H1 (cell line): ENCODE results near the gene CDC123. TPM values are rescaled to one million over a fixed set of nuclear protein-coding genes. Genes with fewer than 3 reads are reported as not detected.

Experiments
- CTCF ChIA-PET: fragments of 300-600 bp; sonication (Branson Sonifier 250); formaldehyde crosslinking; loops from one replicate; lab custom pipeline; 2021; ENCODE audit not compliant: partially characterized antibody; lab: Charles Lee
- POLR2A ChIA-PET: fragments of 300-600 bp; sonication (Branson Sonifier 250); formaldehyde crosslinking; loops from one replicate; lab custom pipeline; 2021; ENCODE audit warnings: inconsistent platforms; ENCODE audit not compliant: partially characterized antibody; lab: Charles Lee
- DNase-seq, 2 experiments: peaks; one replicate each; pipeline versions ENCODE4 v3.0.0 to v3.0.0-alpha.2; 2010 to 2022; ENCODE audit warnings: low spot score in 2 of 2, low read depth in 1 of 2, mixed read lengths in 1 of 2
- FAIRE-seq: peaks from 2 replicates; lab custom pipeline; 2011; peaks lifted over from hg19 to GRCh38; lab: Jason Lieb, UNC
- H2AFZ ChIP-seq: 2 replicates; pipeline ENCODE4 v1.8.1; 2012; ENCODE audit warnings: low read length, inconsistent platforms
- H2AK5ac ChIP-seq: 2 replicates; pipeline ENCODE4 v1.6.1; 2013; ENCODE audit warnings: low read depth, low read length
- H2BK120ac ChIP-seq: replicated peaks from 2 replicates; pipeline ENCODE3; 2013; ENCODE audit warnings: low read depth, low read length, inconsistent platforms
- H2BK12ac ChIP-seq: 2 replicates; pipeline ENCODE4 v1.6.1; 2013; ENCODE audit warnings: low read depth, low read length
- H2BK15ac ChIP-seq: 2 replicates; pipeline ENCODE4 v1.6.1; 2013; ENCODE audit warnings: low read length
- H2BK20ac ChIP-seq: 2 replicates; pipeline ENCODE4 v1.6.1; 2013; ENCODE audit warnings: low read length
- H2BK5ac ChIP-seq: 2 replicates; pipeline ENCODE4 v1.6.1; 2013; ENCODE audit warnings: low read depth, low read length
- H3K14ac ChIP-seq: 2 replicates; pipeline ENCODE4 v1.6.1; 2013; ENCODE audit warnings: inconsistent platforms; ENCODE audit not compliant: insufficient read length
- H3K18ac ChIP-seq: 2 replicates; pipeline ENCODE4 v1.6.1; 2013; ENCODE audit warnings: low read length; ENCODE audit errors: extremely low read depth
- H3K23ac ChIP-seq: 2 replicates; pipeline ENCODE4 v1.6.1; 2013; ENCODE audit warnings: inconsistent platforms; ENCODE audit not compliant: insufficient read length
- H3K23me2 ChIP-seq: 2 replicates; pipeline ENCODE4 v1.6.1; 2013; ENCODE audit warnings: low read depth, low read length
- H3K27ac ChIP-seq: 2 replicates; pipeline ENCODE4 v1.6.1; 2011; ENCODE audit warnings: low read depth, low read length, inconsistent platforms
- H3K27me3 ChIP-seq, 4 experiments: replicated peaks in 1 of 4; 1 replicate in 1 of 4; 2 replicates in 3 of 4; pipeline versions ENCODE4 v1.6.1 to v1.8.1; 2011 to 2013; ENCODE audit warnings: low read length in 3 of 4, mild to moderate bottlenecking in 3 of 4, inconsistent platforms in 2 of 4, mixed read lengths in 2 of 4, moderate library complexity in 1 of 4; ENCODE audit not compliant: control insufficient read depth in 3 of 4, insufficient read depth in 3 of 4; ENCODE audit errors: extremely low read depth in 1 of 4
- H3K36me3 ChIP-seq, 4 experiments: 2 replicates each; pipeline versions ENCODE4 v1.6.1 to v1.8.1; 2011 to 2013; ENCODE audit warnings: mild to moderate bottlenecking in 4 of 4, low read length in 3 of 4, moderate library complexity in 2 of 4, control low read depth in 1 of 4, inconsistent platforms in 1 of 4; ENCODE audit not compliant: insufficient read depth in 4 of 4, control insufficient read depth in 2 of 4
- H3K4ac ChIP-seq: replicated peaks from 2 replicates; pipeline ENCODE3; 2013; ENCODE audit warnings: low read length, low read depth, mixed read lengths, inconsistent platforms; ENCODE audit not compliant: insufficient read length
- H3K4me1 ChIP-seq, 4 experiments: replicated peaks in 1 of 4; 1 replicate in 1 of 4; 2 replicates in 3 of 4; pipeline versions ENCODE4 v1.6.1 to v1.8.1; 2011 to 2013; ENCODE audit warnings: low read length in 3 of 4, inconsistent platforms in 2 of 4, mixed read lengths in 1 of 4; ENCODE audit not compliant: insufficient read depth in 4 of 4, control insufficient read depth in 3 of 4
- H3K4me2 ChIP-seq, 2 experiments: 2 replicates each; pipeline versions ENCODE4 v1.6.1 to v1.8.1; 2011 to 2013; ENCODE audit warnings: low read depth in 2 of 2, low read length in 2 of 2, control low read depth in 1 of 2, inconsistent platforms in 1 of 2, mild to moderate bottlenecking in 1 of 2; ENCODE audit not compliant: insufficient read depth in 1 of 2
- H3K4me3 ChIP-seq, 4 experiments: fragments of 200-600, 300-600 bp in 1 of 4; sonication (generic), shearing (Covaris generic), sonication (Bioruptor Twin) in 1 of 4; 2 replicates each; pipeline versions ENCODE4 v1.5.1 to v1.8.1; 2011 to 2016; ENCODE audit warnings: low read length in 4 of 4, low read depth in 3 of 4, control low read depth in 2 of 4, inconsistent platforms in 2 of 4, mild to moderate bottlenecking in 2 of 4, mixed read lengths in 1 of 4, moderate library complexity in 1 of 4; ENCODE audit not compliant: insufficient read depth in 2 of 4; ENCODE audit errors: extremely low read depth in 1 of 4
- H3K56ac ChIP-seq: replicated peaks from 2 replicates; pipeline ENCODE3; 2013; ENCODE audit warnings: low read depth, mild to moderate bottlenecking, mixed read lengths, low read length, inconsistent platforms; ENCODE audit not compliant: insufficient read length
- H3K79me1 ChIP-seq: 2 replicates; pipeline ENCODE4 v1.6.1; 2013; ENCODE audit warnings: low read depth, low read length, control low read depth
- H3K79me2 ChIP-seq, 2 experiments: 2 replicates each; pipeline versions ENCODE4 v1.6.1 to v1.8.1; 2012 to 2013; ENCODE audit warnings: low read length in 2 of 2, mild to moderate bottlenecking in 2 of 2, inconsistent platforms in 1 of 2; ENCODE audit not compliant: insufficient read depth in 2 of 2, control insufficient read depth in 1 of 2
- H3K9ac ChIP-seq, 4 experiments: replicated peaks in 1 of 4; 1 replicate in 1 of 4; 2 replicates in 3 of 4; pipeline versions ENCODE4 v1.6.1 to v1.8.1; 2011 to 2013; ENCODE audit warnings: low read depth in 3 of 4, low read length in 3 of 4, control low read depth in 2 of 4, mild to moderate bottlenecking in 2 of 4, moderate library complexity in 2 of 4, inconsistent platforms in 1 of 4; ENCODE audit errors: extremely low read depth in 1 of 4
- H3K9me3 ChIP-seq, 2 experiments: 2 replicates each; pipeline versions ENCODE4 v1.6.1 to v1.8.1; 2012 to 2013; ENCODE audit warnings: mild to moderate bottlenecking in 2 of 2, moderate library complexity in 2 of 2, control low read depth in 1 of 2, inconsistent platforms in 1 of 2, low read depth in 1 of 2, low read length in 1 of 2, mixed read lengths in 1 of 2; ENCODE audit not compliant: insufficient read depth in 2 of 2
- H4K20me1 ChIP-seq, 2 experiments: replicated peaks in 1 of 2; 2 replicates each; pipeline versions ENCODE3 to v1.8.1; 2011 to 2013; ENCODE audit warnings: inconsistent platforms in 2 of 2, low read length in 2 of 2, mild to moderate bottlenecking in 1 of 2; ENCODE audit not compliant: insufficient read depth in 2 of 2, control insufficient read depth in 1 of 2
- H4K5ac ChIP-seq: 2 replicates; pipeline ENCODE4 v1.6.1; 2013; ENCODE audit warnings: low read length, low read depth, mixed read lengths, inconsistent platforms; ENCODE audit not compliant: insufficient read length
- H4K8ac ChIP-seq: 2 replicates; pipeline ENCODE4 v1.8.0; 2013; ENCODE audit warnings: mild to moderate bottlenecking, moderate library complexity, low read length, inconsistent platforms; ENCODE audit not compliant: insufficient read depth; ENCODE audit errors: extremely low read depth
- H4K91ac ChIP-seq: replicated peaks from 2 replicates; pipeline ENCODE3; 2013; ENCODE audit warnings: low read length, mixed read lengths, inconsistent platforms; ENCODE audit not compliant: insufficient read length
- YY1 ChIP-seq: IDR thresholded peaks from 2 replicates; pipeline ENCODE4 v1.6.1; 2011; ENCODE audit warnings: low read depth, mild to moderate bottlenecking, low read length
- WGBS, 2 experiments: shearing (Covaris generic) in 1 of 2; methylation state at CpG; one replicate each; pipeline versions ENCODE4 v1.1.6 to v1.1.7; 2013 to 2015; ENCODE audit warnings: low lambda C conversion rate in 2 of 2, mixed read lengths in 2 of 2, inconsistent platforms in 1 of 2, low coverage in 1 of 2, missing lambda C conversion rate in 1 of 2; ENCODE audit not compliant: insufficient replicate concordance in 2 of 2, insufficient coverage in 1 of 2, insufficient read length in 1 of 2; ENCODE audit errors: extremely low coverage in 1 of 2, missing lambda C conversion rate in 1 of 2; 5-methylcytosine and 5-hydroxymethylcytosine counted together
- polyA plus RNA-seq, 7 experiments: library from polyadenylated mRNA; depleted of rRNA in 3 of 7; stranded (reverse) in 5 of 7; unstranded in 2 of 7; fragments of >200 nt in 5 of 7; fragments of 200-250 nt in 2 of 7; gene quantifications; 1 replicate in 5 of 7; 2 replicates in 1 of 7; 4 replicates in 1 of 7; pipeline versions ENCODE4 v1.2.1 to v1.2.3, GENCODE V29; 2011 to 2013; ENCODE audit warnings: missing spikeins in 2 of 7, mixed read lengths in 2 of 7
- total RNA-seq: library from RNA; stranded (reverse); fragmentation: NEBNext Ultra II Directional; extraction: Animal tissue kit (Norgen Biotek cat#: 25700); gene quantifications from 2 replicates; pipeline ENCODE4 v1.2.1, GENCODE V29; 2021

The CDC123 gene
- total and polyA plus RNA-seq, 2 of the 8 experiments (the other 6 are each of a cell fraction or from before 2014, with no cell fraction given): 115 to 202 TPM

DNA sequence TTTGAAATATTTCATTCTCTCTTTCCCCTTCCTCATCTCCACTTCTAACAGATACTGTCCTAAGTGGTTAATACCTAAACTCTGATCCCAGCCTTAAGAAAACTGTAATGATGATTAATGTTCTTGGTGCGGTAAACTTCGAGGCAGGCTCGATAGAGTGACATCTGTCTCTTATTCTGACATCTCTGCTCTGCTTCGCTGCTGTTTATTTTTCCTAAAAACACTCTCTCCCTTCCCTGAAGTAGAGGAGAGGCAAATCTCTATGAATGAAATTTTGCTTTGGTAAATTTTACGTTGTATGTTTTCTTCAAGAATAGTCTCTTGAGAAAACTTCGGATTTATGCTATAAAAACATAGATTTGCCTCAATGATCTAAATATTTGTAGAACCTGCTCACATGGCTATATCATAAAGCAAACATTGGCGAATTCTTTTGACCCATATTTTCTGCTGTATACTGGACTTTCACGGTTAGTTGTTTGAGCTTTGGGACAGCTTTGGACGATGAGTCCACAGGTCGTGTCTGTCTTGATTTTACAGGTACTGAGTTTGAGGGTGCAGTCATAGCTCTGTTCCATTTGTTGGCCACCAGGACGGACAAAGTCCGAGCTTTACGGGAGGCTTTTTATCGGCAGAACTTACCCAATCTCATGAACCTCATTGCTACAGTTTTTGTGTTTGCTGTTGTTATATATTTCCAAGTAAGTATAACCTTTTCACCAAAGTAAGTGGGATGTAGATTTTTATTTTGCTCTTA is 39.4 kb upstream of the CDC123 start:
- Histone ChIP-seq H3K56ac (no peak overlapping the region), H3K23me2 (no peaks in the 10 kb centered on the region), H3K18ac (no peak overlapping the region), H2BK12ac (no peak overlapping the region), H2BK120ac (no peak overlapping the region), H2BK20ac (no peak overlapping the region), H3K4me1 (no peaks in the 10 kb centered on the region), H3K79me1 (no peaks in the 10 kb centered on the region), H4K91ac (no peak overlapping the region), H2AK5ac (no peak overlapping the region), H3K9me3 (no peaks in the 10 kb centered on the region), H4K5ac (no peak overlapping the region), H4K8ac (no peak overlapping the region), H3K27ac (no peak overlapping the region), H3K14ac (no peak overlapping the region), H3K4me2 (no peak overlapping the region), H4K20me1 (no peaks in the 10 kb centered on the region), H3K4me3 (no peak overlapping the region), H3K9ac (no peak overlapping the region), H2BK15ac (no peak overlapping the region), H3K27me3 (peaks cover 0 to 1% (median 0%) of the 10 kb centered on the region in 4 experiments; a peak in 1 of 7 replicates), H2AFZ (no peak overlapping the region), H3K36me3 (peaks cover 0 to 8% (median 0%) of the 10 kb centered on the region in 4 experiments; a peak in 2 of 8 replicates), H3K4ac (no peak overlapping the region), H3K79me2 (no peaks in the 10 kb centered on the region), H2BK5ac (no peak overlapping the region), H3K23ac (no peak overlapping the region)
- DNase-seq (no peak), FAIRE-seq (no peak)
- CTCF ChIA-PET: interaction anchor here (0.7 kb wide), 1 partner anchor 75 kb away, joined by 3 read pairs; no protein-coding TSS in a partner anchor
- POLR2A ChIA-PET: no interaction called here
- WGBS, 2 experiments: 88% methylated on average over 14 of the region's 14 CpGs; no CpG with 5 or more reads in 1 of the 2 experiments
- no peak for TF ChIP-seq YY1
